GM12873 (cell line): ENCODE measurements around the gene ENGASE.
A peak's percentile ranks its signal among the peaks of the same experiment; 100 is the strongest.

ENCODE experiments used
- TF ChIP-seq, protein P1 (sequence below): IDR thresholded peaks from 2 replicates; pipeline ENCODE4 v1.5.1; 2012; ENCODE audit warnings: low read depth, mild to moderate bottlenecking, moderate library complexity, low read length, control low read depth; ENCODE audit not compliant: insufficient read depth; ENCODE audit errors: missing control alignments

The ENGASE gene

DNA sequence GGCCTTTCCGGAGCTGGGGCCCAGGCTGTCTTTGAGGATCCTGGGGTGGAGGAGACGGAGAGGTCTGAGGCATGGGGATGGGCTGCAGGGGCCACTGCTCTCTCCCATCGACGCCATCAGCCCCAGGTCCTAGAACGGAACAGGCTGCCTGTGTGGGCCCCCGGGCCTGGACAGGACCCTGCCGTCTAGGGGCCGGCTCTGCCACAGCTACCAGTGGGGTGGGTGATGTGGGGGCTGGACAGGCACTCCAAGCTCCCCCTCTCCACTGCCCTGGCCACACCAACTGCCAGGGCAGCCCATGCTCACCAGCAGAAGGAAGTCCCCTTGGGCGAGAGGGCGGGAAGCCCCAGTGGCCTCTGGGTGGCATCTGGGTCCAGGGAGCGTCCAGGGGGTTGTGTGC, 37.8 kb downstream of the ENGASE start:
- TF ChIP-seq, protein P1, sequence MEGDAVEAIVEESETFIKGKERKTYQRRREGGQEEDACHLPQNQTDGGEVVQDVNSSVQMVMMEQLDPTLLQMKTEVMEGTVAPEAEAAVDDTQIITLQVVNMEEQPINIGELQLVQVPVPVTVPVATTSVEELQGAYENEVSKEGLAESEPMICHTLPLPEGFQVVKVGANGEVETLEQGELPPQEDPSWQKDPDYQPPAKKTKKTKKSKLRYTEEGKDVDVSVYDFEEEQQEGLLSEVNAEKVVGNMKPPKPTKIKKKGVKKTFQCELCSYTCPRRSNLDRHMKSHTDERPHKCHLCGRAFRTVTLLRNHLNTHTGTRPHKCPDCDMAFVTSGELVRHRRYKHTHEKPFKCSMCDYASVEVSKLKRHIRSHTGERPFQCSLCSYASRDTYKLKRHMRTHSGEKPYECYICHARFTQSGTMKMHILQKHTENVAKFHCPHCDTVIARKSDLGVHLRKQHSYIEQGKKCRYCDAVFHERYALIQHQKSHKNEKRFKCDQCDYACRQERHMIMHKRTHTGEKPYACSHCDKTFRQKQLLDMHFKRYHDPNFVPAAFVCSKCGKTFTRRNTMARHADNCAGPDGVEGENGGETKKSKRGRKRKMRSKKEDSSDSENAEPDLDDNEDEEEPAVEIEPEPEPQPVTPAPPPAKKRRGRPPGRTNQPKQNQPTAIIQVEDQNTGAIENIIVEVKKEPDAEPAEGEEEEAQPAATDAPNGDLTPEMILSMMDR = no peak

DNA sequence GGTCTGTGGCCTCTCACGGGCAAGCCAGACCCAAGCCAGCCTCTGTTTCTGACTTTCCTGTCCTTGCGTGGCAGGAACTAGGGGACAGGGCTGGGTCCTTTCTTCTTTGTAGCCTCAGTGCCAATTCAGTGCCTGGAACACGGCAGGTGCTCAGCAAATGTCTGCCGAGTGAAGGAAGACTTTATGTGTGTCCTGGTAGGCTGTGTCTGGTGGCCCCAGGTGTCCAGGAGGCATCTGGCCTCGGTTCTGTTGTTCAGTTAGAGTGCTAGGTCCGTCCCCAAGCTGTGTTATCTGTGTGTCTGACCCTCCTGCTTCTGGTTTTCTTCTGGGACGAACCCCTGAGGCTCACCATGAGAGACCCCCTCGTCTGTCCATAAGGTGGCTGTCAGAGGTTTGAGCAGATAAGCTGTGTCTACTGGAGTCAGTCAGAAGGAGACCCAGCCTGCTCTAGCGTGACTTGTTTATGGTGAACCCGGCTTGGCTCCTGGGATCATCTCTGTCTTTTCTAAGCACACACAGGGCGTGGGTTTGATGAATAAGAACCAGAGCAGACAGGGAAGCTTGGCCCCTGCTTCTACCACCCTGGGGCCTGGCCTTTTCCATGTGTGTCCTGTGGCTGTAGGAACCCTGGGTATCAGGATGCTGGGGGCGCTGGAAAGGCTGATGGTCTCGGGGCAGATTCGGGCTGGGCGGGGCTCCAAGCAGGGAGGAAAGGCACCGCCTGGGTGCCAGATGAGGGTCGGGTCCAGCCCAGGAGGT, 39.3 kb downstream of the ENGASE start:
- TF ChIP-seq, protein P1 = no peak

DNA sequence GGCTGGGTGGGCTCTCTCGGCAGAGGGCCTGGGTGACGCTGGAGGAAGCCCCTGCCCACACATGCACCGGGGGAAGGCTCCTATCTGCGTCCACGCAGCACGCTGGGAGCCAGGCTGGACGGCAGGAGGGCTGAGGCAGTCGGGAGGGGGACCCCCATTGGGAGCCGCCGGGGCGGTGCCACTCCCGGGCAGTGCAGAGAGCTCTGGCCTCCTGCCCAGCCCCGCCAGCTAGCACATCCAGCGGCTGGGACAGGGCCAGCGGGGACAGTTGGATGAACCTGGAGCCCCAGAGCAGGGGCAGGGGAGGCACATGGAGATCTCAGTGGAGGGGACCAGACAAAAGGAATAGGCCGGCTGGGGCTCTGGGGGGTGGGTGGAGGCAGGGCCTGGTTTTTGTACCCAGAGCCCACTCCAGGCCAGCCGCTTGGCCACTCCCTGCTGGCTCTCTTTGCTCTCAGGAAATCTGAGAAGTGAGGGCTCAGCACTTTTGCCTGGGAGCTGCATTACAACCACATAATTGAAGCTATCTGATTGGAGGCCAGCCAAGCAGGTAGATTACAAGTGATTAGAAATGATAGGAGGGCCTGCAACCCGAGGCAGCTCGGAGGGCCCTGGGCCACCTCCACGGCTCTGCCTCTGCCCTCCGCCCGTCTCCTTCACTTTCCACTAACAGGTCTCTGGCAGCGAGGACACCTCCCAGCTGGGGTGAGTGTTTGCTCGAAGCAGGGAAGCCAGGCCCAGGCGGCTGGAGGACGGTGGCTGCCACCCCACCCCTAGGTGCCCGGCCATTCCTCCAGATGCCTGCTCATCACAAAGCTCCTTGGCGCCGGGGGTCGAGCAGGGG, 40.1 kb downstream of the ENGASE start:
- TF ChIP-seq, protein P1 = no peak

DNA sequence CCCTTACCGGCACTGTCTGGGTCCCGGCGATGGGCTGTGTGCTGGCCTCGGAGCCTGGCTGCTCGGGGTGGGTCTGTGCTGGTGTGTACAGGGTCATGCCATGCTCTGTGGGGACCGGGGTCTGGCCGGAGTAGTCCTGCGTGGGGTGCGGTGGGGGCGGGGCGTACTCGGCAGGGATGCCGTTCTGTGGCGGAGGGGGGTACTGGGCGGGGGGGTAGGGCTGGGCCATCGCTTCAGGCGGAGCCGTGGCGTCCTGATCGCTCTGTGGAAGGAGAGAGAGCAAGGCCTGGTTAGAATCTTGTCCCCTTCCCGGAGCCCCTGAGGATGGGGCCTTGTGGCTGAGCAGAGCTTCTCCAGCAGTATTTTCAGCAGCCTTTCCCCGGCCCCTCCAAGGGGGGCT, 40.9 kb downstream of the ENGASE start:
- TF ChIP-seq, protein P1 = no peak

DNA sequence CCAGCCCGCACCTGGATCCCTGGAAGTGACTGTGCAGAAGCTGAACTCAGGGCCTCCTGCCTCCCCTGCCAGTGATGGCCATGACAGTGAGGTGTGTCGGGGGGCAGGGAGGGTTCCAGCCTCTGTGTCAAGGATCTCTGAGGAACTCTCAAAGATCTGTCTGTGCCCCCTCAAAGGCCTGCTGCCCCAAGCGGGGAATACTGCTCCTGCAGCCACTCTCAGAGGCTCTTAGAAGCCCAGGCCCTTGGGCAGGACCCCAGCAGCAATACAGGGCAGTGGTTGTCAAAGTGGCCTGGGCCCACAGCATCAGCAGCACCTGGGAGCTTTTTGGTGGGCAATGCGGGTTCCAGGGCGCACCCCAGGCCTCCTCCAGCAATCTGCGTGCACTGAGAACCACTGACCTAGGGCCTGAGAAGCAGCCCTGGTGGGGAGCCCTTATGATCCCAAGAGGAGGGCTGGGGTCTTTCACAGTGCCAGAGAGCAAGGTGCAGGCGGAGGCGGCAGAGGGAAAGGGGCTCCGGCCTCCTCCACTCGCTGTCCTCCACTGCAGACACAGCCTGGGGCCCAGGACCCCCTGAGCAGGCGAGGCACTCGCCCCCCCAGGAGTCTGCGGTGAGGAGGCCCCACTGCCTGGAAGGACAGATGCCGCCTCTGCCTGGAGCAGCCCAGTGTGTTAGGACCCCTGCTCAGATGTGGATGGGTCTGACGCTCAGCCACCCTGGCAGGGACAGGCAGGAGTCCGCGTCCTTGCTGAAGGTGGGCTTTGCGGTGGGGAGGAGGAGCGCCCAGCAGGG, 42.1 kb downstream of the ENGASE start:
- TF ChIP-seq, protein P1 = peak; percentile 8

DNA sequence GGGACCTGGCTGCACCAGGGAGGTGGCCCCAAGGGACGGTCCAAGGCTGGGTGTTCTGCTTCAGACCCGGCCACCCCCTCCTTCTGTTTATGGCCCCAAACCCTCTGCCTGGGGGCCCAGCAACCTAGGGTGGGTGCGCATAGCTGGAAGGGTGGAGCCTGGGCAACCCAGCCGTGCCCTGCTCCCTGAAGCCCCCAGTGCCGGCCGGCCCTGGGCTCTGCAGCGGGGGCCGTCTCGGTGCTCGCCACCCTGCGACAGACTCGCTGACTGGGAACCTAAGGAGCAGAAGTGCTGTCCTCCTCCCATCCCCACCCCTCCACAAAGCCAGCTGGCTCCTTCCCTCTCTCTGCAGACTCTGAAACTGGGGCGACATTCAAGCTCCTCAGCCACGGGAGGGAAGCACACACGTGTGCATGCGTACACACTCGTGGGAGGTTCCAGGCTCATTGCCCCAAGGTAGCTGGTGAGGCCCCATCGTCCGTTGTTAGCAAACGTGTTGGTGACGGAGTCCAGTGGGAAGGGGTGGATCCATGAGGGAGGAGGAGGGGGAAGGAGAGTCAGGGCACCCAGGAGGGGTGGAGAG, 43.4 kb downstream of the ENGASE start:
- TF ChIP-seq, protein P1 = no peak
